B cell (primary cell): Measurements from ENCODE around the gene TMEM107.

Experiments used
- CTCF ChIP-seq: fragments of 200-600 bp; IDR thresholded peaks from one replicate; pipeline ENCODE4 v1.8.0; 2022; ENCODE audit warnings: antibody characterized with exemption, mild to moderate bottlenecking
- EZH2 ChIP-seq: IDR thresholded peaks from 2 replicates; pipeline ENCODE4 v1.6.1; 2012; ENCODE audit warnings: borderline replicate concordance, low read depth, mild to moderate bottlenecking, moderate library complexity, low read length; ENCODE audit not compliant: insufficient read depth, poor library complexity, severe bottlenecking

GRCh38 chr17:8164815-8165131 is 11.4 kb downstream of the TMEM107 start:
- TF ChIP-seq CTCF (no peak), EZH2 (no peak)
